HG02678 (cell line): ENCODE measurements around the gene CRELD2.

Source experiments
- ATAC-seq: cut with Tn5 transposase; IDR thresholded peaks from one replicate; pipeline ENCODE4 v1.9.1; 2021; ENCODE audit warnings: mild to moderate bottlenecking, moderate library complexity; ENCODE audit not compliant: unreplicated experiment

Gene CRELD2

GRCh38 chr22:49966041-49966773 lies 47.8 kb downstream of the CRELD2 start:
- no peak for ATAC-seq

- ATAC-seq: no peak
Measured at GRCh38 chr22:49966774-49967705, 48.6 kb downstream of the CRELD2 start.

DNA sequence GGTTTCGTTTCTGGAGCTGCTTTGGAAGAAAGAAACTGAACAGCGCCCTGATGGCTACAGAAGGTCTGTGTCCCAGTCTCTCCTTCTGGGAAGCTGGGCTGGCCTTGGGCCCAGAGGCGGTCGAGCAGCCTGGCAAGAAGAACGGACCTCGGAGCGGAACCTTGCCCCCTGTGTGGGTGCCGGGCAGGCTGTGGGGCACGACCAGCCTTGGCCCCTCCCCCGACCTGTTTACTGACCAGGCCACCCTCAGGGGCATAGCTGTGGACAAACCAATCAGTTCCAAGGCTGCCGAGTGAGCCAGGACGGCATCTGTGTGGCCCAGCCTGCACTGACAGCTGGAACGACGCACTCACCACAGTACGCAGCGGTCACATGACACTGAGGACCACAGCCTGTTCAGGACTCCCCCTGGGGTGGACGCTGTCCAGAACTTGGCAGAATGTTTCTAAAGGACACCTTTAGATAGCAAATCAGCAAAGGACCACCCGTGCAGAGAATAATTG lies 49.3 kb downstream of the CRELD2 start:
- no peak for ATAC-seq

GRCh38 chr22:49968313-49968830 lies 49.9 kb downstream of the CRELD2 start:
- ATAC-seq: no peak

DNA sequence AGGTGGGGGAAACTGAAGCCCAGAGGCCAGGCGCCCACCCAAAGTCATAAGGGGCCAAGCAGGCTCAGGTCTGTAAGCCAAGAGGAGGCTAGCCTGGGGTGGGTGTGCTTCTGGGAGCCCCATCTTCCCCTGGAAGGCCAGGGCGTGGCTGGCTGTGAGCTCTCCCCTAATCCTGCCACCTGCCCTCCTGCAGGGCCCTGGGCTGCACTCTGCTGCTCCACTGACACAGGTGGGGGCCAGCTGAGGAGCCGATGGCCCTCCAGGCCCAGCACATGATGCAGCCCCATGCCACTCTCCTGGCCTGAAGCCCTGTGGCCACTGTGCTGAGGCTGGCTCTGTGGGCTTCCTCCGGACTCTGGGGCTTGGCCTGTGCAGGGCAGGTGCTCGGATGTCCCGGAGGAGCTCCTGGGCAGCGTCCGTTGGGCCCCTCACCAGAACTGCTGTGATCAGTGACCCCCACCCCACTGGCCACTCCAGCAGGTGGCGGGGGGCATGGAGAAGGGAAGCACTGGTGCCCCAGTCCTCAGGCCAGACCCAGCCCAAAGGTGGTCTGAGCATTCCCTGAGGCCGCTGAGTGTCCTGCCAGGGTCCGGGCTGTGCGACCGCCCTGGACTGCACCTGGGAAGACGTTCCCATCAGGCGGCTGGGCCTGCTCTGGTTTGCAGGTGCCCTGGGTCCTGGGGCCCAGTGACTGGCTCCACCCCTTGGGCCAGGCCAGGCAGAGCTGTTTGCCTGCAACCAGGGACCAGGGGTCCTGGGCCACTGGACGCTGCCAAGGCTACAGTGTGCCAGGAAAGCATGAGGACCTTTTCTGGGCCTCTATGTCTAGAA lies 50.6 kb downstream of the CRELD2 start:
- no peak for ATAC-seq

- ATAC-seq: no peak
Measured at GRCh38 chr22:49969751-49970527, 51.5 kb downstream of the CRELD2 start.

DNA sequence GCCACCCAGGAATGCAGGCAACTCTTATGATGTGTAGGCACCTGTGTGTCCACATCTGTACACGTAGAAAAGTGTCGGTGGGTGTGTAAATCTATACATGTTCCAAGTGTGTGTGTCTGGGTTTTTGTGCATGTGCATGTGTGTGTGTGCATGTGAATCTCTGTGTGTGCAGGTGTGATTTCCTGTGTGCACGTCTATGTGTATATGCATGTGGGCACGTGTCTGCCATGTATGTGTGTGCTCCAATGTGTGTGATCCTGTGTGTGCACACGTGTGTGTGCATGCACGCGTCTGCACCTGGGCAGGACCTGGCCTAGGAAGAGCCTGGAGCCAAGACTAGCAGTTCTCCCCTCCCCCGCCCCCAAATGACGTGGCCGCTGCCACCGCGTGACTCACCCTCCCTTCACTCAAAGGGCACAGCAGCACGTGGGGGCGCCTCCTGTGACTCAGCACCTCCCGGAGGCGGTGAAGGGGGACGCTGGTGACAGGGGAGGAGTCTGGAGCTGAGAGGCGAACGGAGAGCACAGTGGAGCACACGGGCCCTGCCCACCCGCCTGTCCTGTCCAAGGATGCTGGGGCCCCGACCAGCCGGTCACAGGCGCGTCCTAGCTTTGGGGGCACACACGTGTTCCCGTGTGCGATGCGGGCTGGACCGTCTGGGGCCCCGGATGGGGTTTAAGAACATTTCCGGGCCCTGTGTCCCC lies 52.2 kb downstream of the CRELD2 start:
- peak; percentile 63 for ATAC-seq

- peak; percentile 25 for ATAC-seq
Measured at GRCh38 chr22:49971232-49972162, 53.1 kb downstream of the CRELD2 start.

GRCh38 chr22:49972163-49973017 lies 54.0 kb downstream of the CRELD2 start:
- no peak for ATAC-seq

- ATAC-seq: no peak
Measured at GRCh38 chr22:49973018-49973961, 54.9 kb downstream of the CRELD2 start.

- no peak for ATAC-seq
Measured at GRCh38 chr22:49975543-49976389, 57.3 kb downstream of the CRELD2 start.

DNA sequence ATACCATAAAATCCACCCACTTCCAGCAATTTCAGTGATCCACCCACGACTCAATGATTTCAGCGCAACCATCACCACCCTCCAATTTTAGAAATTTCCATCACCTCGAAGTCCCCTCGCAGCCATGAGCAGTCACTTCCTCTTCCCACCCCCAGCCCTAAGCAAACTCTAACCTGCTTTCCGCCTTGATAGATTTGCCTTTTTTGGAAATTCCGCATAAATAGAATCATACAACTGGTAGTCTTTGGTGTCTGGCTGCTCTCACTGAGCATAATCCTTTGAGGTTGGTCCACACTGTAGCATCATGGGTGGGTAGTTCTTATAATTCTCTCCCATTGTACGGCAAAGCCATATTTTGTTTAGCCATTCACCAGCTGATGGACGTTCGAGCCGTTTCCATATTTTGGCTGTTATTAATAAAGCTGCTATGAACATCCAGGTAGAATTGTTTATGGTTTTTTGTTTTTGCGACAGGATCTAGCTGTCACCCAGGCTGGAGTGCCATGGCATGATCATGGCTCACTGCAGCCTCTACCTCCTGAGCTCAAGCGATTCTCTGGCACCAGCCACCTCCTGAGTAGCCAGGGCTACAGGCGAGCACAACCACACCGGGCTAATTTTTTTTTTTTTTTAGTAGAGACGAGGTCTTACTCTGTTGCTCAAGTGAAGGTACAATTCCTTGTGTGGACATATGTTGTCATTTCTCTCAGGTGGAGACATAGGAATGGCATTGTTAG lies 58.2 kb downstream of the CRELD2 start:
- ATAC-seq: no peak
